ENCODE results near the gene NCF2.

NCF2 gene

GRCh38 chr1:183553331-183553730 lies 36.9 kb downstream of the NCF2 start:
- no peak overlapping the region for H3K4me3 ChIP-seq (ENCODE audit: low read depth, low read length)

GRCh38 chr1:183552891-183553290 lies 37.4 kb downstream of the NCF2 start:
- no peak overlapping the region for H3K4me3 ChIP-seq (ENCODE audit: low read depth, low read length)

- no peak overlapping the region for H3K4me3 ChIP-seq (ENCODE audit: low read depth, low read length)
Measured at GRCh38 chr1:183552441-183552840, 37.8 kb downstream of the NCF2 start.

- no peak overlapping the region for H3K4me3 ChIP-seq (ENCODE audit: low read depth, low read length)
Measured at GRCh38 chr1:183551924-183552323, 38.3 kb downstream of the NCF2 start.

- no peak overlapping the region for H3K4me3 ChIP-seq (ENCODE audit: low read depth, low read length)
Measured at GRCh38 chr1:183550915-183551314, 39.3 kb downstream of the NCF2 start.

GRCh38 chr1:183548116-183548515 lies 42.1 kb downstream of the NCF2 start:
- no peak overlapping the region for H3K4me3 ChIP-seq (ENCODE audit: low read depth, low read length)

GRCh38 chr1:183546427-183546826 lies 43.8 kb downstream of the NCF2 start:
- no peak overlapping the region for H3K4me3 ChIP-seq (ENCODE audit: low read depth, low read length)

- H3K4me3 ChIP-seq (ENCODE audit: low read depth, low read length): no peak overlapping the region
Measured at GRCh38 chr1:183544598-183545297, 45.5 kb downstream of the NCF2 start.

GRCh38 chr1:183543619-183544204 lies 46.5 kb downstream of the NCF2 start:
- no peak overlapping the region for H3K4me3 ChIP-seq (ENCODE audit: low read depth, low read length)

- H3K4me3 ChIP-seq (ENCODE audit: low read depth, low read length): no peak overlapping the region
Measured at GRCh38 chr1:183537405-183537804, 52.9 kb downstream of the NCF2 start.

- H3K4me3 ChIP-seq (ENCODE audit: low read depth, low read length): no peak overlapping the region
Measured at GRCh38 chr1:183533617-183534174, 56.6 kb downstream of the NCF2 start.

GRCh38 chr1:183528577-183528976 lies 61.7 kb downstream of the NCF2 start:
- H3K4me3 ChIP-seq (ENCODE audit: low read depth, low read length): no peak overlapping the region

GRCh38 chr1:183522104-183522503 lies 68.2 kb downstream of the NCF2 start:
- no peak overlapping the region for H3K4me3 ChIP-seq (ENCODE audit: low read depth, low read length)

- H3K4me3 ChIP-seq (ENCODE audit: low read depth, low read length): no peak overlapping the region
Measured at GRCh38 chr1:183520379-183520778, 69.9 kb downstream of the NCF2 start.

GRCh38 chr1:183517401-183517800 lies 72.9 kb downstream of the NCF2 start:
- H3K4me3 ChIP-seq (ENCODE audit: low read depth, low read length): no peak overlapping the region

GRCh38 chr1:183516725-183517124 lies 73.5 kb downstream of the NCF2 start:
- H3K4me3 ChIP-seq (ENCODE audit: low read depth, low read length): no peak overlapping the region

GRCh38 chr1:183515002-183515689 lies 75.1 kb downstream of the NCF2 start:
- no peak overlapping the region for H3K4me3 ChIP-seq (ENCODE audit: low read depth, low read length)

GRCh38 chr1:183514235-183514634 lies 76.0 kb downstream of the NCF2 start:
- no peak overlapping the region for H3K4me3 ChIP-seq (ENCODE audit: low read depth, low read length)

GRCh38 chr1:183512450-183512849 lies 77.8 kb downstream of the NCF2 start:
- no peak overlapping the region for H3K4me3 ChIP-seq (ENCODE audit: low read depth, low read length)

GRCh38 chr1:183508694-183509093 lies 81.6 kb downstream of the NCF2 start:
- no peak overlapping the region for H3K4me3 ChIP-seq (ENCODE audit: low read depth, low read length)

- H3K4me3 ChIP-seq (ENCODE audit: low read depth, low read length): no peak overlapping the region
Measured at GRCh38 chr1:183506561-183506960, 83.7 kb downstream of the NCF2 start.

Measured in iPS-11a (cell line).